Astrocyte (in vitro differentiated cells and primary cell): ENCODE measurements around the gene RNF214. TPM values are rescaled to one million over a fixed set of nuclear protein-coding genes. Genes with fewer than 3 reads are reported as not detected.

Experiments used
- DNase-seq: peaks from one replicate; pipeline ENCODE4 v3.0.0-alpha.2; 2010; ENCODE audit warnings: low read depth
- FAIRE-seq: peaks from 2 replicates; lab custom pipeline; 2011; peaks lifted over from hg19 to GRCh38; lab: Jason Lieb, UNC
- H2AFZ ChIP-seq: 2 replicates; pipeline ENCODE4 v1.6.0; 2012; ENCODE audit warnings: low read depth, low read length, inconsistent platforms
- H3K27ac ChIP-seq: 2 replicates; pipeline ENCODE4 v1.5.1; 2011; ENCODE audit warnings: low read depth, low read length, inconsistent platforms
- H3K27me3 ChIP-seq: 2 replicates; pipeline ENCODE4 v1.6.0; 2011; ENCODE audit warnings: low read length, inconsistent platforms; ENCODE audit not compliant: insufficient read depth
- H3K36me3 ChIP-seq: 2 replicates; pipeline ENCODE4 v1.5.1; 2011; ENCODE audit warnings: low read length, inconsistent platforms; ENCODE audit not compliant: insufficient read depth
- H3K4me1 ChIP-seq: 2 replicates; pipeline ENCODE4 v1.5.1; 2011; ENCODE audit warnings: low read length, inconsistent platforms; ENCODE audit not compliant: insufficient read depth
- H3K4me2 ChIP-seq: 2 replicates; pipeline ENCODE4 v1.6.0; 2012; ENCODE audit warnings: low read length, inconsistent platforms
- H3K4me3 ChIP-seq: 2 replicates; pipeline ENCODE4 v1.5.1; 2011; ENCODE audit warnings: low read depth, mild to moderate bottlenecking, low read length, inconsistent platforms; ENCODE audit not compliant: insufficient read depth
- H3K79me2 ChIP-seq: 2 replicates; pipeline ENCODE4 v1.6.0; 2012; ENCODE audit warnings: mild to moderate bottlenecking, low read length, inconsistent platforms; ENCODE audit not compliant: insufficient read depth
- H3K9ac ChIP-seq: 2 replicates; pipeline ENCODE4 v1.6.0; 2012; ENCODE audit warnings: mild to moderate bottlenecking, low read length, inconsistent platforms
- H3K9me3 ChIP-seq: 2 replicates; pipeline ENCODE4 v1.5.1; 2012; ENCODE audit warnings: low read depth, mild to moderate bottlenecking, low read length, inconsistent platforms; ENCODE audit not compliant: insufficient read depth
- H4K20me1 ChIP-seq: 2 replicates; pipeline ENCODE4 v1.6.0; 2012; ENCODE audit warnings: low read length, inconsistent platforms; ENCODE audit not compliant: insufficient read depth
- H3K27ac Mint-ChIP-seq: one replicate; pipeline ENCODE4 v1.8.0; 2021; ENCODE audit warnings: mild to moderate bottlenecking, mixed read lengths; ENCODE audit not compliant: unreplicated experiment
- H3K27me3 Mint-ChIP-seq: one replicate; pipeline ENCODE4 v1.8.0; 2021; ENCODE audit warnings: low read depth, mixed read lengths; ENCODE audit not compliant: unreplicated experiment
- H3K36me3 Mint-ChIP-seq: one replicate; pipeline ENCODE4 v1.8.0; 2021; ENCODE audit warnings: low read depth, mixed read lengths; ENCODE audit not compliant: unreplicated experiment
- H3K4me1 Mint-ChIP-seq: one replicate; pipeline ENCODE4 v1.8.0; 2021; ENCODE audit warnings: low read depth, mixed read lengths; ENCODE audit not compliant: unreplicated experiment
- H3K4me3 Mint-ChIP-seq: one replicate; pipeline ENCODE4 v1.8.0; 2021; ENCODE audit warnings: mild to moderate bottlenecking, moderate library complexity, mixed read lengths; ENCODE audit not compliant: unreplicated experiment
- H3K9me3 Mint-ChIP-seq: one replicate; pipeline ENCODE4 v1.8.0; 2021; ENCODE audit warnings: mild to moderate bottlenecking, mixed read lengths; ENCODE audit not compliant: unreplicated experiment
- CTCF ChIP-seq: IDR thresholded peaks from 2 replicates; pipeline ENCODE4 v1.5.1; 2011; ENCODE audit warnings: low read depth, mild to moderate bottlenecking, inconsistent platforms, low read length, moderate library complexity; ENCODE audit not compliant: insufficient read depth
- EZH2 ChIP-seq: IDR thresholded peaks from 2 replicates; pipeline ENCODE4 v1.6.1; 2012; ENCODE audit warnings: mild to moderate bottlenecking, low read length, inconsistent platforms; ENCODE audit not compliant: insufficient read depth
- total RNA-seq: library from RNA; stranded (reverse); gene quantifications from 2 replicates; pipeline ENCODE4 v1.2.1, GENCODE V29; 2021

RNF214 gene
- total RNA-seq, 1 donor from 2014 or later: 23.6 TPM

DNA sequence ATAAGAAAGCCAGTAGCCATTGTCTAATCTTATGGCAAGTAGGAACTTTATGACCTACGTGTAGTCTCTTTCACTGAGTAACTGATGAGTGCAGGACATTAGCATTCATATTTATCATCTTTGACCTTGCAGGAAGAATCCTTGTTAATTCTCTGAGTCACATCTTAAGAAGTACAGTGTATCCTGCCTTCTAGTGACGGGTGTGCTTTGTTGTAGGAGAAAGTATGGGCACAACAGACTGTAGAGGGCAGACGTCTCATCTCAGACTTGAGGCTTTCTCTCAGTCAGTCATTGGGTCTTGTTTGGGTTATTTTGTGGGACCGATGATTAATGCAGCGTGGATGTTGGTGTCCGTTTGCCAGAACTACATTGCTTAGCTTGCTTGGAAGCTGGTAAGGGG is 6.8 kb downstream of the RNF214 start:
- no peaks in the 10 kb centered on the region for H3K9me3 Mint-ChIP-seq
- peaks cover 14% of the 10 kb centered on the region for H3K4me1 ChIP-seq
- FAIRE-seq (peak; percentile 99), DNase-seq (peak; percentile 94)
- no peak overlapping the region for H2AFZ ChIP-seq
- peak overlapping the region; percentile 56 for H3K9ac ChIP-seq
- H3K27me3 Mint-ChIP-seq: no peaks in the 10 kb centered on the region
- H3K4me3 ChIP-seq: no peak overlapping the region
- H3K36me3 Mint-ChIP-seq: peaks cover 2% of the 10 kb centered on the region
- H3K27ac ChIP-seq: peak overlapping the region; percentile 71
- H3K27me3 ChIP-seq: no peaks in the 10 kb centered on the region
- no peak overlapping the region for H3K4me3 Mint-ChIP-seq
- H3K4me2 ChIP-seq: peak overlapping the region; percentile 36
- H3K36me3 ChIP-seq: peaks cover 12% of the 10 kb centered on the region
- no peaks in the 10 kb centered on the region for H3K9me3 ChIP-seq
- H3K4me1 Mint-ChIP-seq: peaks cover 9% of the 10 kb centered on the region
- H3K79me2 ChIP-seq: peaks cover 14% of the 10 kb centered on the region
- no peak overlapping the region for H3K27ac Mint-ChIP-seq
- no peaks in the 10 kb centered on the region for H4K20me1 ChIP-seq
- TF ChIP-seq CTCF: peak; percentile 56
- no peak for TF ChIP-seq EZH2

DNA sequence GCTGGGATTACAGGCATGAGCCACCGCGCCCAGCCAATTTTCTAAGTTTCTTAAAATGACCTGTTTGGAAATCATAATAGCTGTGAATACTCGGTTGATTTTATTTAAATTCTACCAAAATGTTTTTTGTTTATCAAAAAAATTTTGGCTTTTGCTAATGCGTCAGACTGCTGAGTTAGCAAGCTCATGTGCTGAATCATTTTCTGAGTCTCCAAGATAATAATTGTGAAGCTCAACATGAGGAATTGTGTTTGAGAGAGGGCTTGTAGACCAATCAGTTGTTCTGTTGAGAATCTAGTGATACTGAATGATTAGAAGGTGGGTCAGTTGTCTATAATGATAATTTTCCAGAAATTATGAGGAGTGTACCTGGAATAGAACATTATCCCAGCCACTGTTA is 15.9 kb downstream of the RNF214 start:
- Mint-ChIP-seq H3K27ac (no peak overlapping the region), H3K27me3 (no peaks in the 10 kb centered on the region), H3K36me3 (peaks cover 10% of the 10 kb centered on the region), H3K9me3 (no peaks in the 10 kb centered on the region), H3K4me3 (no peak overlapping the region), H3K4me1 (no peaks in the 10 kb centered on the region)
- Histone ChIP-seq H3K4me3 (no peak overlapping the region), H3K9me3 (no peaks in the 10 kb centered on the region), H3K4me2 (no peak overlapping the region), H2AFZ (no peak overlapping the region), H4K20me1 (no peaks in the 10 kb centered on the region), H3K9ac (no peak overlapping the region), H3K4me1 (no peaks in the 10 kb centered on the region), H3K27ac (no peak overlapping the region), H3K79me2 (no peaks in the 10 kb centered on the region), H3K36me3 (peaks cover 33% of the 10 kb centered on the region), H3K27me3 (no peaks in the 10 kb centered on the region)
- TF ChIP-seq CTCF (no peak), EZH2 (no peak)
- no peak for DNase-seq
- FAIRE-seq: no peak

GRCh38 chr11:117249571-117249970 is 17.1 kb downstream of the RNF214 start:
- Mint-ChIP-seq H3K27ac (no peak overlapping the region), H3K36me3 (peaks cover 10% of the 10 kb centered on the region), H3K4me3 (no peak overlapping the region), H3K27me3 (no peaks in the 10 kb centered on the region), H3K9me3 (no peaks in the 10 kb centered on the region), H3K4me1 (no peaks in the 10 kb centered on the region)
- Histone ChIP-seq H3K9me3 (no peaks in the 10 kb centered on the region), H3K4me3 (no peak overlapping the region), H2AFZ (no peak overlapping the region), H3K36me3 (peaks cover 26% of the 10 kb centered on the region), H3K4me1 (no peaks in the 10 kb centered on the region), H3K27me3 (no peaks in the 10 kb centered on the region), H3K27ac (no peak overlapping the region), H3K9ac (no peak overlapping the region), H3K4me2 (no peak overlapping the region), H3K79me2 (no peaks in the 10 kb centered on the region), H4K20me1 (no peaks in the 10 kb centered on the region)
- TF ChIP-seq CTCF: no peak
- TF ChIP-seq EZH2: no peak
- no peak for FAIRE-seq
- no peak for DNase-seq
